HG02938 (cell line): Measurements from ENCODE around the gene FOXRED2.
"Not testable (repeated sequence)": the region's sequence is repeated elsewhere in the genome, so short reads cannot be mapped to it uniquely, and the experiment has no call there.

Experiments used
- ATAC-seq: cut with Tn5 transposase; IDR thresholded peaks from one replicate; pipeline ENCODE4 v1.9.1; 2021; ENCODE audit warnings: mild to moderate bottlenecking, moderate library complexity; ENCODE audit not compliant: unreplicated experiment

Gene FOXRED2

GRCh38 chr22:36506637-36507517, at the start of gene FOXRED2:
TSS of gene FOXRED2 (minus strand) at chr22:36507040. CDS start at chr22:36506422, 618 bp downstream.
- no peak for ATAC-seq

- ATAC-seq: no peak
These were observed 47.3 kb upstream of the FOXRED2 start for GRCh38 chr22:36554098-36554497.

DNA sequence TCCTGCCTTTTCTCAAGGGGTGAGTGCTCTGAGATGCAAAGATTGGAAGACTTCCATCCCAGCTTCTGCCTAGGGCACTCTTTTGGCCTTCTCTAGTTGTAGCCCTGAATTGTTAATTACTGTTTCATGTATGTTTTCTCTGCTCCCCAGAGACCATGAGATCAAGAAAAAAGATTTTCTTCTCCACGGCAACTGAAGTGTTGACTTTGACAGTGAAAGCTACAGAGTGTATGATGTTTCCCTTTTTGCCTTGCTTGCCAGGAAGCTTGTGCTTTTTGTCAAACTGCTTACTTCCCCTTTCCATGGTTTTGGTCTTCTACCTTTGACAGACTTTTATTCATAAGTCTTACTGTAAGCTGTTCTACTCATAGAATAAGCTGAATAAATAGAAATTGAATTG, 45.4 kb upstream of the FOXRED2 start:
- no peak for ATAC-seq

DNA sequence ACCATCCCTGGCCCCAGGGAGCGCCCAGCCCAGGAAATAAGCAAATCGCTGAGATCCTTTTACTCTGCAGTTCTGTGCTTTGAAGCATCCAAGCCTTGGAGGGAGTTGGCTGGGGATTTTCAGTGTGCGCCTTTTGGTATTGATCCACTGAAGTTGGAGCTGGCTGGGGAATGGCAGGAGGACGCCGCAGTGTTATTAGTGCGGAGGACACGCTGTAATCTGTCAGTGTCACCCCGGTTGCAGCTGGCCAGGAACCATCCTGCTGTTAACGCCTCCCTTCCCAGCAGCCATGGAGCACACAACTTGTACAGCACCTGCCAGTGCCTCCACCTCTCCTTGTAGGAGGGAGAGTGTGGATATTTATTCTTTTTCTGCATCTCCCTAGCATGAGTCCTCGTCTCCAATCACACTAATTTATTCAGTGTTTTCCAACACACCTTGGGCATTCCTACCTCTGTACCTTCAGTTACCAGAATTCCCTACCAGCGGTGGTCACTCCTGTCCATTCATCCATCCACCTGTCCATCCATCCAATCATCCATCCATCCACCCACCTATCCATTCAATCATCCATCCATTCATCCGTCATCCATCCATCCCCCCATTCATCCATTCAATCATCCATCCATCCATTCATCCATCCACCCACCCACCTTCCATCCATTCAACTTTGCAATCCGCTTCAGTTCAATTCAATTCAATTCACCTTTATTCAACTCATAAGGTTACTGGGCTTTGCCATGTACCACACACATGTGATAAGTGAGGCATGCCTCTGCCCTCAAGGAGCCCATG, 44.1 kb upstream of the FOXRED2 start:
- no peak for ATAC-seq

- ATAC-seq: no peak
These were observed 42.2 kb upstream of the FOXRED2 start for GRCh38 chr22:36549033-36549432.

DNA sequence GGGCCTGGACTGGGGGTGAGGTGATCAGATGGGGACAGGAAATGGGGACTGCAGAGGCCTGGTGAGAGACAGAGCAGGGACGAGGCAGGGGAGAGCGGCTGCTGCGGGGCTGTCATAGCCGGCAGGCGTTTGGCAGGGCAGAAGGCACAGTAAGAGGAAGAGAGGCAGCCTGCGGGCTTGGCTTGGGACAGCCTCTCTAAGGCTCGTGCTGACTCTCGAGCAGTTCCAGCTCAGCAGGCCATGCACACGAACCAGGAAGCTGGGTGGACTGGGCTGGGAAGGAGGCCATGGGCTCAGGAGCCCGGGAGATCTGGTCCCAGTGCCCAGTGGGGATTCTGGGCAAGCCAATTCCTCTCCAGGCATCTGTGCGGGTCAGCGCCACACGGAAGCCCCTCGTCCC, 41.8 kb upstream of the FOXRED2 start:
- no peak for ATAC-seq

DNA sequence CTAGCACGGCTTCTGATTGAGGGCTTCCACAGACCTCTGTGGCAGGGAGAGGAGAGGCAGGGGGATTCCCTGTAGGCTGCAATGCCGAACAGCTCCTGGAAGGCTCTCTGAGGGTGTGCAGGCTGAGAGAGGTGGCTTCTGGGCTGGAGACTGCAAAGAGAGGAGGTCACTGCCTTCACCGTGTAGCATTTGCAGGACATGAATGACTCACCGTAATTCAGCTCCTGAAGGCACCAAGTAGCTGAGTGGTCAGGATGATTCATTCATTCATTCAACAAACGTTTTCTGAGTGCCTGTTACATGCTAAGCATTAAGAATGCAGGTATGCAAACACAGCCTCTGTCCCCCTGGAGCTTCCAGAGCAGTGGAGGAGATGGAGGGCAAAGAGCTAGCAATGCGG, 40.1 kb upstream of the FOXRED2 start:
- no peak for ATAC-seq

DNA sequence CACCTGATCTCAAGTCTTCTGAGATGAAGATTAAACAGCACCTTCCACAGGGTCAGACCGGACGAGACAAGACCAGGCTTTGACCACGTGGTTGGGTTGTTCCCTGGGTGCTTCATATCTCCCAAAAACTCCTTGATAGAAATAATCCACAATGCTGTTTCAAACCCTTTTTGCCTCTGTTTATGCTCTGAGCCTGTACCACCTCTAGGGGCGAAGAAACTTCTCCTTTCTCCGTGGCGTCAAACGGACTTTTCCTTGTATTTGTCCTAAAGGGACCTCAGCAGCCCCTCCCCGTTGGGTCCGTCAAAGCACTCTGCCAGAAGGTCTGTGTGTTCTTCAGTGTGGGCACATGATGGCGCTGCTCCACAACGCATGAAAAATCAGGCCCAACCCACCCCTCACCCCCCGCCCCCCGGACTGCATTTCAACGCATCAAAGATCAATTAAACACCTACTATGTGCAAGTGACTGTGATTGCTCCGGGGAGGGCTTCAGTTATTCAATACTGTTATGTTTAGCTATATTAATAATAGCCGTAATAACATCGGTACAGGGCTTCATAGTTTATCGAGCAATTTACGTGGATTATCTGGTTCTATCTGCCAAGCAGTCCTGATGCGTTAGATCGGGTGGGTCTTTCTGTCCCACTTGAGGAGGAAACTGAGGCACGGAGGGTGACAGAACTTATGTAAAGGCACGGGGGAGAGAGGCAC, 39.4 kb upstream of the FOXRED2 start:
- ATAC-seq: no peak

- ATAC-seq: no peak
These were observed 37.3 kb upstream of the FOXRED2 start for GRCh38 chr22:36544107-36544620.

GRCh38 chr22:36541831-36542411, 35.1 kb upstream of the FOXRED2 start:
- ATAC-seq: no peak

GRCh38 chr22:36540867-36541642, 34.2 kb upstream of the FOXRED2 start:
- no peak for ATAC-seq

DNA sequence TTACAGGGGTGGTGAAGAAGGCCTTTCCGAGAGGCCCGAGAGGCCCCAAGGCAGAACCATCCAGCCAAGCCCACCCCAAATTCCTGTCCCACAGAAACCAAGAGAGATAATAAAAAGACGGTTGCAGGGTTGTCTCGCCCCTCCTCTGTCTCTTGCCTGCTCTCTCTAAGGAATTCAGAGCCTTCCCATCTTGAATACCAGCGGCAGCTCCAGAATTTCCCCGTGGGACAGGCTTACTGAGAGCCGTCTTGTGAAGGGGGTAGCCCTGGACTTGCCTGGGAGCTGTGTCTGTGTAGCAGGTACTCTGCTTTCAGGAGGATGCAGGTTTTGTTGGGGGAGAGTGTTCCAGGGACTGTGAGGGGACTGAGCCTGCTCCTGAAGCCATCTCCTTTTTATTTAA, 31.7 kb upstream of the FOXRED2 start:
- ATAC-seq: no peak

DNA sequence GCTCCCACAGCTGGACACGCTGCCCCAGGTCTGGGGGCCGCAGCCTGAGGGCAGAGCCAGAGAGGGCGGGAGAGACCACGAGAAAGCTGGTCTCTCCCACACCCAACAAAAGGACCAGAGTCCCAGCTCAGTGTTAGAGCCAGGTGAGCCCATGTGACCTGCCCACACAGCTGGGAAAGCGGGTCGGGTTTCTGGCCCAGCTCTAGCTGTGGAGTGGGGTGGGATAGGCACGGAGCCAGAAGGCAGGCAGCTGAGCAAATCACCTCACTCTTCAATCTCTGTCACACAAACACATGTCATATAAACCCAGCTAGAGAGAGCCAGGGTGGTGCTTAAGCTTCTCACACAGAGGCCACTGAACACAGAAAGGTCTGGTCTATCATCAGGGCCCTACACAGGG, 29.9 kb upstream of the FOXRED2 start:
- no peak for ATAC-seq

DNA sequence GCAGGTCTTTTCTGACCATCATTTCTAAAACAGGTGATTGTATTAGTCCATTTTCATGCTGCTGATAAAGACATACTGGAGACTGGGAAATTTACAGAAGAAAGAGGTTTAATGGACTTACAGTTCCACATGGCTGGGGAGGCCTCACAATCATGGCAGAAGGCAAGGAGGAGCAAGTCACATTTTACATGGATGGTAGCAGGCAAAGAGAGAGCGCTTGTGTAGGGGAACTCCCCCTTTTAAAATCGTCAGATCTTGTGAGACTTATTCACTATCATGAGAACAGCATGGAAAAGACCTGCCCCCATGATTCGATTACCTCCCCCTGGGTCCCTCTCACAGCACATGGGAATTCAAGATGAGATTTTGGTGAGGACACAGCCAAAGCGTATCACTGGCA, 26.5 kb upstream of the FOXRED2 start:
- ATAC-seq: not testable (repeated sequence)

- no peak for ATAC-seq
These were observed 25.6 kb upstream of the FOXRED2 start for GRCh38 chr22:36532466-36532865.

- peak; percentile 92 for ATAC-seq
These were observed 22.2 kb upstream of the FOXRED2 start, which contains the start of gene EIF3D for GRCh38 chr22:36528795-36529751. TSS of gene EIF3D (minus strand) at chr22:36529166. CDS start at chr22:36526121, 3,045 bp downstream.

GRCh38 chr22:36528341-36528740, 21.5 kb upstream of the FOXRED2 start:
- no peak for ATAC-seq

DNA sequence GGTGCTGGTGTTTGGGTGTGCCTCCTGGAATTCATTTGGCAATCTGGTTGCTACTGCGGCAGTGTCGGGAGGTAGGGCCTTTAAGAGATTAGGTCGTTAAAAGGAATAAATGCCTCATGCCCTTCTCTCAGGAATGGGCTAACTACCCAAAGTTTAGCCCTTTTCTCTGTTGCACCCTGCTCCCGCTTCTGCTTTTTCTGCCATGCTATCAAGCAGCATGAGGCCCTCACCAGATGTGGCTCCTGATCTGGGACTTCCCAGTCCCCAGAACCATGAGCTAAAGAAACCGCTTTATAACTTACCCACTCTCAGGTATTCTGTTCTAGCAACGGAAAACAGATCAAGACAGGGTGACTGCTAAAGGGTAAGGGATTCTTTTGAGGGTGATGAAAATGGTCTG, 15.8 kb upstream of the FOXRED2 start:
- no peak for ATAC-seq

GRCh38 chr22:36520423-36520822, 13.6 kb upstream of the FOXRED2 start:
- no peak for ATAC-seq
